ENCODE results near the gene GLI2.

GRCh38 chr2:120716641-120717585, 18.8 kb upstream of the GLI2 start:
- TF ChIP-seq, protein P1, sequence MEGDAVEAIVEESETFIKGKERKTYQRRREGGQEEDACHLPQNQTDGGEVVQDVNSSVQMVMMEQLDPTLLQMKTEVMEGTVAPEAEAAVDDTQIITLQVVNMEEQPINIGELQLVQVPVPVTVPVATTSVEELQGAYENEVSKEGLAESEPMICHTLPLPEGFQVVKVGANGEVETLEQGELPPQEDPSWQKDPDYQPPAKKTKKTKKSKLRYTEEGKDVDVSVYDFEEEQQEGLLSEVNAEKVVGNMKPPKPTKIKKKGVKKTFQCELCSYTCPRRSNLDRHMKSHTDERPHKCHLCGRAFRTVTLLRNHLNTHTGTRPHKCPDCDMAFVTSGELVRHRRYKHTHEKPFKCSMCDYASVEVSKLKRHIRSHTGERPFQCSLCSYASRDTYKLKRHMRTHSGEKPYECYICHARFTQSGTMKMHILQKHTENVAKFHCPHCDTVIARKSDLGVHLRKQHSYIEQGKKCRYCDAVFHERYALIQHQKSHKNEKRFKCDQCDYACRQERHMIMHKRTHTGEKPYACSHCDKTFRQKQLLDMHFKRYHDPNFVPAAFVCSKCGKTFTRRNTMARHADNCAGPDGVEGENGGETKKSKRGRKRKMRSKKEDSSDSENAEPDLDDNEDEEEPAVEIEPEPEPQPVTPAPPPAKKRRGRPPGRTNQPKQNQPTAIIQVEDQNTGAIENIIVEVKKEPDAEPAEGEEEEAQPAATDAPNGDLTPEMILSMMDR (IDR thresholded peaks at IDR 0.05) = no peak
- TF ChIP-seq POLR2AphosphoS5 (IDR thresholded peaks at IDR 0.05) (no peak), POLR2A (IDR thresholded peaks at IDR 0.05) (no peak)
